Activated CD4-positive, alpha-beta T cell treated with anti-CD3 and anti-CD28 coated beads for 48 hours (primary cell): ENCODE results near the gene WAC.
"Not testable (repeated sequence)": the region's sequence is repeated elsewhere in the genome, so short reads cannot be mapped to it uniquely, and the experiment has no call there.

Experiments used
- DNase-seq: peaks from one replicate; pipeline ENCODE4 v3.0.0-alpha.2; 2020

The WAC gene

GRCh38 chr10:28532337-28533185, at the start of gene WAC:
Gene WAC, plus strand, starts transcription at chr10:28533118. Its CDS starts 462 bp downstream, at chr10:28533580.
- DNase-seq = peak; percentile 98

GRCh38 chr10:28489206-28489605, 43.7 kb upstream of the WAC start:
- no peak for DNase-seq

- DNase-seq = not testable (repeated sequence)
Measured at GRCh38 chr10:28490256-28490865, 42.6 kb upstream of the WAC start.

- no peak for DNase-seq
Measured at GRCh38 chr10:28492116-28492920, 40.6 kb upstream of the WAC start.

GRCh38 chr10:28494420-28494819, 38.5 kb upstream of the WAC start:
- DNase-seq = no peak

GRCh38 chr10:28495084-28495483, 37.8 kb upstream of the WAC start:
- DNase-seq = no peak

GRCh38 chr10:28496017-28496416, 36.9 kb upstream of the WAC start:
- no peak for DNase-seq

GRCh38 chr10:28496481-28496961, 36.4 kb upstream of the WAC start:
- DNase-seq = no peak

GRCh38 chr10:28497313-28498126, 35.4 kb upstream of the WAC start:
- DNase-seq = no peak

- DNase-seq = not testable (repeated sequence)
Measured at GRCh38 chr10:28500203-28500602, 32.7 kb upstream of the WAC start.

GRCh38 chr10:28503114-28503513, 29.8 kb upstream of the WAC start:
- DNase-seq = no peak

GRCh38 chr10:28505359-28505959, 27.5 kb upstream of the WAC start:
- no peak for DNase-seq

GRCh38 chr10:28508304-28508925, 24.5 kb upstream of the WAC start:
- DNase-seq = no peak

GRCh38 chr10:28509286-28509685, 23.6 kb upstream of the WAC start:
- DNase-seq = no peak

- no peak for DNase-seq
Measured at GRCh38 chr10:28514648-28515047, 18.3 kb upstream of the WAC start.

- DNase-seq = no peak
Measured at GRCh38 chr10:28520346-28520745, 12.6 kb upstream of the WAC start.

- not testable (repeated sequence) for DNase-seq
Measured at GRCh38 chr10:28520828-28521227, 12.1 kb upstream of the WAC start.

- DNase-seq = not testable (repeated sequence)
Measured at GRCh38 chr10:28521961-28522360, 11.0 kb upstream of the WAC start.

- no peak for DNase-seq
Measured at GRCh38 chr10:28523725-28524252, 9.1 kb upstream of the WAC start.

GRCh38 chr10:28530751-28531150, 2.2 kb upstream of the WAC start:
- no peak for DNase-seq

GRCh38 chr10:28533186-28533564, 257 bp downstream of the WAC start:
- DNase-seq = no peak
